NCI-H1048 (cell line): Measurements from ENCODE around the gene C16orf74.

Experiments
- DNase-seq: peaks from one replicate; lab custom pipeline; 2025; lab: John Stamatoyannopoulos, UW

C16orf74 gene

GRCh38 chr16:85746460-85747215 is 4.3 kb downstream of the C16orf74 start:
- no peak for DNase-seq

GRCh38 chr16:85738923-85739715 is 11.8 kb downstream of the C16orf74 start:
- no peak for DNase-seq

- DNase-seq = no peak
These were observed 14.0 kb downstream of the C16orf74 start for GRCh38 chr16:85736921-85737320.

GRCh38 chr16:85735946-85736345 is 14.9 kb downstream of the C16orf74 start:
- no peak for DNase-seq

- DNase-seq = no peak
These were observed 15.7 kb downstream of the C16orf74 start for GRCh38 chr16:85735225-85735635.

GRCh38 chr16:85734311-85735017 is 16.4 kb downstream of the C16orf74 start:
- DNase-seq = no peak

GRCh38 chr16:85733839-85734170 is 17.1 kb downstream of the C16orf74 start:
- DNase-seq = no peak

- DNase-seq = no peak
These were observed 17.6 kb downstream of the C16orf74 start for GRCh38 chr16:85733155-85733838.

- no peak for DNase-seq
These were observed 19.7 kb downstream of the C16orf74 start for GRCh38 chr16:85731179-85731578.

GRCh38 chr16:85730186-85730465 is 20.8 kb downstream of the C16orf74 start:
- no peak for DNase-seq

- no peak for DNase-seq
These were observed 21.3 kb downstream of the C16orf74 start for GRCh38 chr16:85729452-85730185.

- no peak for DNase-seq
These were observed 22.0 kb downstream of the C16orf74 start for GRCh38 chr16:85728879-85729278.

- no peak for DNase-seq
These were observed 26.0 kb downstream of the C16orf74 start for GRCh38 chr16:85724936-85725335.

GRCh38 chr16:85724126-85724879 is 26.6 kb downstream of the C16orf74 start:
- DNase-seq = no peak

- no peak for DNase-seq
These were observed 28.6 kb downstream of the C16orf74 start for GRCh38 chr16:85722128-85722893.

GRCh38 chr16:85720302-85720637 is 30.6 kb downstream of the C16orf74 start:
- DNase-seq = no peak

GRCh38 chr16:85719605-85720301 is 31.1 kb downstream of the C16orf74 start:
- no peak for DNase-seq

GRCh38 chr16:85718682-85719081 is 32.2 kb downstream of the C16orf74 start:
- DNase-seq = no peak

GRCh38 chr16:85718153-85718477 is 32.8 kb downstream of the C16orf74 start:
- DNase-seq = no peak
